GM12878 (cell line): ENCODE measurements around the gene ZG16. TPM values are rescaled to one million over a fixed set of nuclear protein-coding genes. Genes with fewer than 3 reads are reported as not detected.

Experiments used
- BHLHE40 ChIP-seq, 2 experiments: fragments of 450-650 bp in 1 of 2; IDR thresholded peaks; 2 replicates each; pipeline ENCODE4 v1.6.1; 2011 to 2017; ENCODE audit warnings: low read depth in 2 of 2, borderline replicate concordance in 1 of 2, improper control_type of control experiment in 1 of 2, low read length in 1 of 2, mild to moderate bottlenecking in 1 of 2
- BMI1 ChIP-seq: fragments of 450-650 bp; IDR thresholded peaks from 2 replicates; pipeline ENCODE4 v1.6.1; 2016; ENCODE audit warnings: mild to moderate bottlenecking, moderate library complexity, borderline replicate concordance
- CHD1 ChIP-seq: IDR thresholded peaks from 2 replicates; pipeline ENCODE4 v1.6.1; 2012; ENCODE audit warnings: low read depth, low read length, improper control_type of control experiment
- CREM ChIP-seq: IDR thresholded peaks from 2 replicates; pipeline ENCODE4 v1.6.1; 2014; ENCODE audit warnings: antibody characterized with exemption, low read depth
- DPF2 ChIP-seq: fragments of 450-650 bp; IDR thresholded peaks from 2 replicates; pipeline ENCODE4 v1.6.1; 2017; ENCODE audit warnings: mild to moderate bottlenecking
- KDM1A ChIP-seq: fragments of 200-600 bp; sonication (generic); IDR thresholded peaks from 2 replicates; pipeline ENCODE4 v1.6.1; 2016; ENCODE audit warnings: borderline replicate concordance
- MEF2B ChIP-seq: fragments of 450-650 bp; IDR thresholded peaks from 2 replicates; pipeline ENCODE4 v1.6.1; 2018; ENCODE audit warnings: mild to moderate bottlenecking, moderate library complexity; ENCODE audit not compliant: partially characterized antibody, poor library complexity, severe bottlenecking
- RAD51 ChIP-seq: fragments of 450-650 bp; IDR thresholded peaks from 2 replicates; pipeline ENCODE4 v1.6.1; 2016; ENCODE audit warnings: moderate library complexity, mild to moderate bottlenecking, inconsistent platforms
- RB1 ChIP-seq: fragments of 450-650 bp; formaldehyde crosslinking; IDR thresholded peaks from 2 replicates; pipeline ENCODE4 v1.6.1; 2017; ENCODE audit warnings: mild to moderate bottlenecking, borderline replicate concordance
- SP1 ChIP-seq: IDR thresholded peaks from one replicate; pipeline ENCODE4 v1.6.1; 2011; ENCODE audit warnings: low read depth, low read length
- ZNF274 ChIP-seq: IDR thresholded peaks from one replicate; pipeline ENCODE4 v1.8.0; 2011; ENCODE audit not compliant: insufficient read length, insufficient read depth
- polyA plus RNA-seq, 11 experiments: library from polyadenylated mRNA; depleted of rRNA in 4 of 11; unstranded in 6 of 11; stranded (reverse) in 5 of 11; fragments of >200 nt; fragmentation: Nextera tagmentation in 4 of 11; fragmentation: Illumina TruSeq in 1 of 11; extraction: Ambion mirVana in 4 of 11; extraction: Trizol in 1 of 11; gene quantifications; 1 replicate in 1 of 11; 2 replicates in 10 of 11; pipeline versions ENCODE4 v1.2.1 to v1.2.3, GENCODE V29; 2011 to 2016; ENCODE audit warnings: inconsistent platforms in 2 of 11, missing spikeins in 2 of 11, low read depth in 1 of 11
- total RNA-seq, 4 experiments: library from RNA; depleted of rRNA in 3 of 4; stranded (reverse); fragments of >200 nt in 3 of 4; fragmentation: Illumina TruSeq in 1 of 4; extraction: Trizol in 1 of 4; gene quantifications; 2 replicates each; pipeline versions ENCODE4 v1.2.1 to v1.2.3, GENCODE V29; 2013 to 2021
- TF ChIP-seq, protein P1 (sequence below): fragments of 450-650 bp; IDR thresholded peaks from 2 replicates; pipeline ENCODE4 v1.6.1; 2018; ENCODE audit warnings: mild to moderate bottlenecking, low read depth, moderate library complexity; ENCODE audit not compliant: partially characterized antibody
- TF ChIP-seq, protein P2 (sequence below): IDR thresholded peaks from 2 replicates; pipeline ENCODE4 v1.6.1; 2012; ENCODE audit warnings: low read depth, low read length, improper control_type of control experiment

The ZG16 gene
- total and polyA plus RNA-seq, 10 of the 15 experiments (the other 5 are each of a cell fraction or from before 2014, with no cell fraction given), result not detected

DNA sequence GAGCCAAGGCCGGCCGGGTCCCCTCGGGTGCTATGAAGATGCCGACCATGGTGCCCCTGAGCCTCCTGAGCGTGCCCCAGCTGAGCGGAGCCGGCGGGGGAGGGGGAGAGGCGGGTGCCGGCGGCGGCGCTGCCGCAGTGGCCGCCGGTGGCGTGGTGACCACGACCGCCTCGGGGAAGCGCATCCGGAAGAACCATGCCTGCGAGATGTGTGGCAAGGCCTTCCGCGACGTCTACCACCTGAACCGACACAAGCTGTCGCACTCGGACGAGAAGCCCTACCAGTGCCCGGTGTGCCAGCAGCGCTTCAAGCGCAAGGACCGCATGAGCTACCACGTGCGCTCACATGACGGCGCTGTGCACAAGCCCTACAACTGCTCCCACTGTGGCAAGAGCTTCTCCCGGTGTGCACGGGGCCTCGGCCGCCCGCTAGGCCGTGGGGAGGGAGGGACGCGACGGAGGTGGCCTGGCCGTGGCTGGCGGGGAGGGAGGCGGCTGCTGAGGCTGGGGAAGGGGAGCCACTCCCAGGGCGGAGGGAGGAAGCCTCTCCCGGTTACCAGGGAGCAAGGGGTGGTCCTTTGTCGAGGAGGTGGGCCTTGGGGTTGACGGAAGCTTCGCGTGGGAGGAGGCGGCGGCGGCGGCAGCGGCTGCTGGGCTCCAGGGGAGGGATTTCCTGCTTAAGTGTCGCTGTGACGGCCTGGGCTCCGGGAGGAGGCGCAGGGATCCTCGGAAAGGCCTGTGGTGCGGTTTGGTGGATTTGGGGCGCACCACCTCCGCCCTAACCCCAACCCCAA is 29.6 kb downstream of the ZG16 start (continued):
- TF ChIP-seq, protein P1, sequence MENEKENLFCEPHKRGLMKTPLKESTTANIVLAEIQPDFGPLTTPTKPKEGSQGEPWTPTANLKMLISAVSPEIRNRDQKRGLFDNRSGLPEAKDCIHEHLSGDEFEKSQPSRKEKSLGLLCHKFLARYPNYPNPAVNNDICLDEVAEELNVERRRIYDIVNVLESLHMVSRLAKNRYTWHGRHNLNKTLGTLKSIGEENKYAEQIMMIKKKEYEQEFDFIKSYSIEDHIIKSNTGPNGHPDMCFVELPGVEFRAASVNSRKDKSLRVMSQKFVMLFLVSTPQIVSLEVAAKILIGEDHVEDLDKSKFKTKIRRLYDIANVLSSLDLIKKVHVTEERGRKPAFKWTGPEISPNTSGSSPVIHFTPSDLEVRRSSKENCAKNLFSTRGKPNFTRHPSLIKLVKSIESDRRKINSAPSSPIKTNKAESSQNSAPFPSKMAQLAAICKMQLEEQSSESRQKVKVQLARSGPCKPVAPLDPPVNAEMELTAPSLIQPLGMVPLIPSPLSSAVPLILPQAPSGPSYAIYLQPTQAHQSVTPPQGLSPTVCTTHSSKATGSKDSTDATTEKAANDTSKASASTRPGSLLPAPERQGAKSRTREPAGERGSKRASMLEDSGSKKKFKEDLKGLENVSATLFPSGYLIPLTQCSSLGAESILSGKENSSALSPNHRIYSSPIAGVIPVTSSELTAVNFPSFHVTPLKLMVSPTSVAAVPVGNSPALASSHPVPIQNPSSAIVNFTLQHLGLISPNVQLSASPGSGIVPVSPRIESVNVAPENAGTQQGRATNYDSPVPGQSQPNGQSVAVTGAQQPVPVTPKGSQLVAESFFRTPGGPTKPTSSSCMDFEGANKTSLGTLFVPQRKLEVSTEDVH, result no peak
- TF ChIP-seq BMI1 (no peak), KDM1A (peak; percentile 48; the same call in 1 of the 2 replicates), RB1 (no peak), MEF2B (peak; percentile 53), CREM (no peak), CHD1 (no peak), SP1 (no peak), RAD51 (peak; percentile 66), BHLHE40 (IDR thresholded peaks at IDR 0.05; ENCODE audit: borderline replicate concordance in 1 of 2, low read depth in 2 of 2, low read length in 1 of 2) (peak; percentile 84 to 92), ZNF274 (no peak), DPF2 (peak; percentile 68; the same call in 1 of the 2 replicates)
- TF ChIP-seq, protein P2, sequence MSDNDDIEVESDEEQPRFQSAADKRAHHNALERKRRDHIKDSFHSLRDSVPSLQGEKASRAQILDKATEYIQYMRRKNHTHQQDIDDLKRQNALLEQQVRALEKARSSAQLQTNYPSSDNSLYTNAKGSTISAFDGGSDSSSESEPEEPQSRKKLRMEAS, result peak; percentile 95
